Natural killer cell (primary cell): ENCODE measurements around the gene CCDC12. TPM values are rescaled to one million over a fixed set of nuclear protein-coding genes. Genes with fewer than 3 reads are reported as not detected.
A peak's percentile ranks its signal among the peaks of the same experiment; 100 is the strongest.

Source experiments
- ATAC-seq, 3 donors: fragments of 150-1000 bp in 2 of 3; fragments of 200-7000 bp in 1 of 3; cut with Tn5 transposase; 1 replicate in 1 of 3; 2 replicates in 2 of 3; pipeline ENCODE4 v1.10.0; 2021; ENCODE audit warnings: mild to moderate bottlenecking in 2 of 3, moderate library complexity in 2 of 3
- DNase-seq, 2 donors: peaks; one replicate each; pipeline versions ENCODE4 v3.0.0 to v3.0.0-alpha.2; 2013 to 2021; ENCODE audit warnings: mixed read lengths in 1 of 2
- H3K27ac ChIP-seq: one replicate; pipeline ENCODE4 v1.5.1; 2013; ENCODE audit warnings: mild to moderate bottlenecking, low read length
- H3K27me3 ChIP-seq: one replicate; pipeline ENCODE4 v1.6.1; 2013; ENCODE audit warnings: low read length; ENCODE audit not compliant: control insufficient read depth, insufficient read depth
- H3K36me3 ChIP-seq: one replicate; pipeline ENCODE4 v1.6.1; 2013; ENCODE audit warnings: low read length; ENCODE audit not compliant: control insufficient read depth, insufficient read depth
- H3K4me1 ChIP-seq: one replicate; pipeline ENCODE4 v1.6.1; 2013; ENCODE audit warnings: low read length; ENCODE audit not compliant: control insufficient read depth, insufficient read depth
- H3K4me3 ChIP-seq: one replicate; pipeline ENCODE4 v1.5.1; 2013; ENCODE audit warnings: low read length
- H3K9me3 ChIP-seq: one replicate; pipeline ENCODE4 v1.6.1; 2013; ENCODE audit warnings: low read length; ENCODE audit not compliant: control insufficient read depth, insufficient read depth
- H3K27ac Mint-ChIP-seq, 2 donors: one replicate each; pipeline ENCODE4 v1.8.0; 2022; ENCODE audit warnings: mild to moderate bottlenecking in 2 of 2, mixed read lengths in 2 of 2, moderate library complexity in 1 of 2
- H3K27me3 Mint-ChIP-seq, 2 donors: one replicate each; pipeline ENCODE4 v1.8.0; 2022; ENCODE audit warnings: low read depth in 2 of 2, mixed read lengths in 2 of 2
- H3K36me3 Mint-ChIP-seq: one replicate; pipeline ENCODE4 v1.8.0; 2022; ENCODE audit warnings: mixed read lengths
- H3K4me1 Mint-ChIP-seq, 2 donors: one replicate each; pipeline ENCODE4 v1.8.0; 2022; ENCODE audit warnings: mixed read lengths in 2 of 2
- H3K4me3 Mint-ChIP-seq: one replicate; pipeline ENCODE4 v1.8.0; 2022; ENCODE audit warnings: mild to moderate bottlenecking, moderate library complexity, mixed read lengths
- H3K9me3 Mint-ChIP-seq, 2 donors: one replicate each; pipeline ENCODE4 v1.8.0; 2022; ENCODE audit warnings: mixed read lengths in 2 of 2
- CTCF ChIP-seq: fragments of 200-600 bp; IDR thresholded peaks from one replicate; pipeline ENCODE4 v1.8.0; 2022; ENCODE audit warnings: antibody characterized with exemption
- WGBS: methylation state at CpG from one replicate; pipeline ENCODE4 v1.1.7; 2013; ENCODE audit warnings: missing lambda C conversion rate; ENCODE audit not compliant: insufficient coverage; 5-methylcytosine and 5-hydroxymethylcytosine counted together
- intact Hi-C: fragments of 100-400 bp; cut with micrococcal nuclease; formaldehyde crosslinking; loops from one replicate; pipeline ENCODE4 v1.14.2; 2022
- total RNA-seq, 4 donors: library from RNA; stranded (reverse); fragments of 120-200 nt in 1 of 4; gene quantifications; one replicate each; pipeline versions ENCODE4 v1.2.3 to v1.2.4, GENCODE V29; 2013 to 2022

Gene CCDC12
- total RNA-seq, 3 donors from 2014 or later (not counting 1 experiment from before 2014, with no cell fraction given) = 104 to 114 (median 111) TPM

GRCh38 chr3:46929324-46929723 lies 47.2 kb downstream of the CCDC12 start:
- Histone ChIP-seq H3K4me3 (no peak overlapping the region), H3K27me3 (no peaks in the 10 kb centered on the region), H3K36me3 (peaks cover 19% of the 10 kb centered on the region), H3K9me3 (peaks cover 9% of the 10 kb centered on the region), H3K4me1 (peaks cover 94% of the 10 kb centered on the region), H3K27ac (peak overlapping the region; percentile 30)
- no peak for ATAC-seq
- H3K36me3 Mint-ChIP-seq = peaks cover 12% of the 10 kb centered on the region
- DNase-seq = no peak
- peak overlapping the region; percentile 88 to 95 for H3K27ac Mint-ChIP-seq
- intact Hi-C loops = loop anchor here (2.0 kb wide), 1 partner anchor 49 kb away; the partner anchor contains the start of gene NBEAL2
- 54% methylated on average over 2 of the region's 2 CpGs for WGBS
- H3K9me3 Mint-ChIP-seq = peaks cover 4 to 7% of the 10 kb centered on the region in 2 donors
- no peaks in the 10 kb centered on the region for H3K27me3 Mint-ChIP-seq
- no peak for TF ChIP-seq CTCF
- peak overlapping the region; percentile 87 for H3K4me3 Mint-ChIP-seq
- H3K4me1 Mint-ChIP-seq = peaks cover 73 to 79% of the 10 kb centered on the region in 2 donors

DNA sequence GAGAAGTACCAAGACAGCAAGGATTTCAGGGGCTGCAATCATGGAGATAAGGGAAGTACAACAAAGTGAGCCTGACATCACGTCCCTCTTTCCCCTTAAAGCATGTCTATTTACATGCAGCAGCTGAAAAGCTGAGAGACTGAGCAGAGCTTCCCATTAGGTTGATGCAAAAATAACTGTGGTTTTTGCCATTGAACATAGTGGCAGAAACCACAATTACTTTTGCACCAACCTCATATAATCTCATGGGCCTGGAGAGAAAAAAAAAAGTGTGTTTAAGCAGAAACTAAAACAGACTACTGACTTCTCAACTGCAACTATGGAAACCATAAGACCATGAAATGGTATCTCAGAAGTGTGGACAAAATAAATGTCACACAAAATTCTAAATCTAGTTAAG lies 48.3 kb downstream of the CCDC12 start:
- H3K9me3 ChIP-seq = peaks cover 9% of the 10 kb centered on the region
- peak in 1 of 2 donors; percentile 61 for DNase-seq
- ATAC-seq = peak; percentile 22 to 54 (median 42)
- H3K4me3 ChIP-seq = no peak overlapping the region
- H3K27ac ChIP-seq = peak overlapping the region; percentile 58
- WGBS = 0% methylated on average over 1 of the region's 1 CpG
- Mint-ChIP-seq H3K9me3 (peaks cover 4 to 7% of the 10 kb centered on the region in 2 donors), H3K4me1 (peaks cover 73 to 80% of the 10 kb centered on the region in 2 donors), H3K36me3 (peaks cover 12% of the 10 kb centered on the region), H3K27ac (peak overlapping the region; percentile 88 to 95), H3K27me3 (no peaks in the 10 kb centered on the region), H3K4me3 (peak overlapping the region; percentile 87)
- TF ChIP-seq CTCF = no peak
- peaks cover 96% of the 10 kb centered on the region for H3K4me1 ChIP-seq
- H3K27me3 ChIP-seq = no peaks in the 10 kb centered on the region
- peaks cover 29% of the 10 kb centered on the region for H3K36me3 ChIP-seq
- intact Hi-C loops = loop anchor here (2.0 kb wide), 1 partner anchor 51 kb away; the partner anchor contains the start of gene NBEAL2

GRCh38 chr3:46927718-46928073 lies 48.8 kb downstream of the CCDC12 start:
- no peak overlapping the region for H3K4me3 ChIP-seq
- intact Hi-C loops = loop anchor here (2.0 kb wide), 1 partner anchor 51 kb away; the partner anchor contains the start of gene NBEAL2
- H3K27me3 Mint-ChIP-seq = no peaks in the 10 kb centered on the region

More at GRCh38 chr3:46927718-46928073, 48.8 kb downstream of the CCDC12 start:
- Histone ChIP-seq H3K4me1 (peaks cover 94% of the 10 kb centered on the region), H3K36me3 (peaks cover 35% of the 10 kb centered on the region), H3K9me3 (peaks cover 9% of the 10 kb centered on the region), H3K27ac (peak overlapping the region; percentile 58), H3K27me3 (no peaks in the 10 kb centered on the region)
- Mint-ChIP-seq H3K4me1 (peaks cover 77 to 84% of the 10 kb centered on the region in 2 donors), H3K36me3 (peaks cover 12% of the 10 kb centered on the region), H3K27ac (peak overlapping the region; percentile 88 to 95), H3K9me3 (peaks cover 4 to 7% of the 10 kb centered on the region in 2 donors), H3K4me3 (peak overlapping the region; percentile 29)
- TF ChIP-seq CTCF = no peak
- ATAC-seq = no peak
- no peak for DNase-seq
- 66% methylated on average over 4 of the region's 6 CpGs for WGBS
